ENCODE measurements around the gene SLC25A30.

DNA sequence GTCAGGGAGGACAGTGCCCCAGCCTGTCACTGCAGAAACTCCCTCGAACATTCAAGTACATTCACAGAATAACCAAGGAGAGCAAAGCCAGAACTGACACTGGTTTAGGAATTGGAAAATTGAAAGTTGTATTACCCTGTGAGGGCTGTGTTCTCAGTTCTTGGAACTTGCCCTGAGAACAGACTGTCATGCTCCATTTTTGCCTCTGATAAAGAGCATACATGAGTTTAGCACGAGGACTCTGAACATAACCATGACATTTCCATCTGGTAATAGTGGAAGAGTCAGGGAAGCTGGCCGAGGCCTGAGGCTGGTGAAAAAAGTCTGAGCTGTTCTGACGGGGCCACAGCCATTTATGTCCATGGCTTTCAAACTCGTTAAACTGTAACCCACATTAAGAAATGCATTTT lies 15.2 kb upstream of the SLC25A30 start:
- no peak for TF ChIP-seq POLR2A (IDR thresholded peaks at IDR 0.05; ENCODE audit: extremely low read depth, insufficient read length)
- TF ChIP-seq, protein P1, sequence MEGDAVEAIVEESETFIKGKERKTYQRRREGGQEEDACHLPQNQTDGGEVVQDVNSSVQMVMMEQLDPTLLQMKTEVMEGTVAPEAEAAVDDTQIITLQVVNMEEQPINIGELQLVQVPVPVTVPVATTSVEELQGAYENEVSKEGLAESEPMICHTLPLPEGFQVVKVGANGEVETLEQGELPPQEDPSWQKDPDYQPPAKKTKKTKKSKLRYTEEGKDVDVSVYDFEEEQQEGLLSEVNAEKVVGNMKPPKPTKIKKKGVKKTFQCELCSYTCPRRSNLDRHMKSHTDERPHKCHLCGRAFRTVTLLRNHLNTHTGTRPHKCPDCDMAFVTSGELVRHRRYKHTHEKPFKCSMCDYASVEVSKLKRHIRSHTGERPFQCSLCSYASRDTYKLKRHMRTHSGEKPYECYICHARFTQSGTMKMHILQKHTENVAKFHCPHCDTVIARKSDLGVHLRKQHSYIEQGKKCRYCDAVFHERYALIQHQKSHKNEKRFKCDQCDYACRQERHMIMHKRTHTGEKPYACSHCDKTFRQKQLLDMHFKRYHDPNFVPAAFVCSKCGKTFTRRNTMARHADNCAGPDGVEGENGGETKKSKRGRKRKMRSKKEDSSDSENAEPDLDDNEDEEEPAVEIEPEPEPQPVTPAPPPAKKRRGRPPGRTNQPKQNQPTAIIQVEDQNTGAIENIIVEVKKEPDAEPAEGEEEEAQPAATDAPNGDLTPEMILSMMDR (IDR thresholded peaks at IDR 0.05; ENCODE audit: low read depth, low read length): no peak
- TF ChIP-seq, protein P2, sequence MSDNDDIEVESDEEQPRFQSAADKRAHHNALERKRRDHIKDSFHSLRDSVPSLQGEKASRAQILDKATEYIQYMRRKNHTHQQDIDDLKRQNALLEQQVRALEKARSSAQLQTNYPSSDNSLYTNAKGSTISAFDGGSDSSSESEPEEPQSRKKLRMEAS (IDR thresholded peaks at IDR 0.05; ENCODE audit: low read depth, low read length): no peak
- no peak for TF ChIP-seq MYC (IDR thresholded peaks at IDR 0.05; ENCODE audit: low read depth, low read length)

All from NB4 (cell line).